ENCODE results near the gene EHD4.

DNA sequence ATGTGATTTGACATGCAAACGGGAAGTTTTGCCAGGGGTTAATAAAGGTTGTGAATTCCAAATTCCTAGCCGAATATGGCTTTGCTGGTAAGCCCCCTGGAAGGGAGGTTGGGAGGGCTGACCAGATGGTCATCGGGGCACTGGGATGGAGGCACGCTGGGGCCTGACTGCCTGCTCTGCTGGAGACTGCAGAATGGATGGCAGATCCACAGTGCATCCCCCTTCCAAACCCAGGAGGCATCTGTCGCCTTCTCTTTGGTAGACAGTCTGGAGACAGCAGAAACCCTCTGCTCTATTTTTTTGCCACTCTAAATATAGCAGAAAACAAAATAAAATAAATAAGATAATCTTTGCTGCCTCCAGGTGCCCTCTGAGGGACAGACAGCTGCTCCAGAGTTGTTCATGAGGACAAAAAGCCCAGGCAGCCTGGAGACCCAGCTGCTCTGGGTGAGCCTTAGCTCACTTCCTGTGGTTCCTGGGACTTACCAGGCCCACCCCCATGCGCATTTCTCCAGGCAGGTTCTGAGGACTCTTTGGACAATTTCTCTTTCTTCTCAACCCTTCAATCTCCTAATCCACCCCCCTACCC is 72.4 kb downstream of the EHD4 start:
- TF ChIP-seq GATA2 (IDR thresholded peaks at IDR 0.05; ENCODE audit: low read depth, low read length) (no peak), GATA3 (IDR thresholded peaks at IDR 0.05; ENCODE audit: low read depth, low read length) (no peak)
